GM12873 (cell line): ENCODE measurements around the gene KCNMA1.

Experiments used
- CTCF ChIP-seq: IDR thresholded peaks from 2 replicates; pipeline ENCODE4 v1.5.1; 2012; ENCODE audit warnings: low read depth, mild to moderate bottlenecking, moderate library complexity, low read length, control low read depth; ENCODE audit not compliant: insufficient read depth; ENCODE audit errors: missing control alignments

Gene KCNMA1

GRCh38 chr10:76977901-76978300, 659.7 kb downstream of the KCNMA1 start:
- TF ChIP-seq CTCF = no peak

- no peak for TF ChIP-seq CTCF
These were observed 660.6 kb downstream of the KCNMA1 start for GRCh38 chr10:76977046-76977445.

GRCh38 chr10:76976142-76976541, 661.5 kb downstream of the KCNMA1 start:
- no peak for TF ChIP-seq CTCF

- no peak for TF ChIP-seq CTCF
These were observed 662.5 kb downstream of the KCNMA1 start for GRCh38 chr10:76975126-76975525.

- TF ChIP-seq CTCF = no peak
These were observed 663.5 kb downstream of the KCNMA1 start for GRCh38 chr10:76974017-76974691.

- no peak for TF ChIP-seq CTCF
These were observed 664.3 kb downstream of the KCNMA1 start for GRCh38 chr10:76973091-76974016.

GRCh38 chr10:76972541-76972940, 665.1 kb downstream of the KCNMA1 start:
- no peak for TF ChIP-seq CTCF
